H9 (cell line): ENCODE data around the gene MFN2. TPM values are rescaled to one million over a fixed set of nuclear protein-coding genes. Genes with fewer than 3 reads are reported as not detected.

Experiments used
- DNase-seq: peaks from one replicate; pipeline ENCODE4 v3.0.0-alpha.2; 2017
- H2AFZ ChIP-seq: one replicate; pipeline ENCODE4 v1.6.1; 2013; ENCODE audit warnings: mild to moderate bottlenecking, low read length, control low read depth, moderate library complexity
- H2AK5ac ChIP-seq: 2 replicates; pipeline ENCODE4 v1.6.1; 2013; ENCODE audit warnings: low read length, control low read depth, mixed read lengths; ENCODE audit not compliant: insufficient read length
- H2BK120ac ChIP-seq: one replicate; pipeline ENCODE4 v1.6.1; 2013; ENCODE audit warnings: low read depth, mild to moderate bottlenecking, low read length, control low read depth, inconsistent platforms; ENCODE audit not compliant: poor library complexity, severe bottlenecking
- H2BK12ac ChIP-seq: 2 replicates; pipeline ENCODE4 v1.6.1; 2013; ENCODE audit warnings: low read length, control low read depth, mixed read lengths, low read depth; ENCODE audit not compliant: insufficient read length
- H2BK15ac ChIP-seq: 2 replicates; pipeline ENCODE4 v1.6.1; 2013; ENCODE audit warnings: low read depth, low read length, control low read depth
- H2BK20ac ChIP-seq: one replicate; pipeline ENCODE4 v1.6.1; 2013; ENCODE audit warnings: low read depth, mild to moderate bottlenecking, low read length, control low read depth, inconsistent platforms; ENCODE audit not compliant: poor library complexity, severe bottlenecking
- H2BK5ac ChIP-seq: 2 replicates; pipeline ENCODE4 v1.6.1; 2013; ENCODE audit warnings: low read length, control low read depth, mixed read lengths; ENCODE audit not compliant: insufficient read length
- H3K14ac ChIP-seq: 2 replicates; pipeline ENCODE4 v1.6.1; 2013; ENCODE audit warnings: low read length, control low read depth; ENCODE audit not compliant: insufficient read depth
- H3K18ac ChIP-seq: 2 replicates; pipeline ENCODE4 v1.6.1; 2013; ENCODE audit warnings: low read depth, mild to moderate bottlenecking, mixed read lengths, low read length, control low read depth; ENCODE audit not compliant: insufficient read length
- H3K23ac ChIP-seq: 2 replicates; pipeline ENCODE4 v1.6.1; 2013; ENCODE audit warnings: low read length, control low read depth, mixed read lengths, low read depth; ENCODE audit not compliant: insufficient read length
- H3K23me2 ChIP-seq: 2 replicates; pipeline ENCODE4 v1.6.1; 2013; ENCODE audit warnings: low read depth, mild to moderate bottlenecking, mixed read lengths, low read length, control low read depth; ENCODE audit not compliant: insufficient read length, poor library complexity, severe bottlenecking
- H3K27ac ChIP-seq: 2 replicates; pipeline ENCODE4 v1.5.1; 2013; ENCODE audit warnings: low read length, control low read depth, mixed read lengths, low read depth; ENCODE audit not compliant: insufficient read length
- H3K27me3 ChIP-seq: 2 replicates; pipeline ENCODE4 v1.6.1; 2013; ENCODE audit warnings: low read length, control low read depth, inconsistent platforms; ENCODE audit not compliant: insufficient read depth
- H3K4ac ChIP-seq: 2 replicates; pipeline ENCODE4 v1.6.1; 2013; ENCODE audit warnings: low read depth, mild to moderate bottlenecking, control low read depth, inconsistent platforms, low read length, moderate library complexity
- H3K4me1 ChIP-seq: 2 replicates; pipeline ENCODE4 v1.6.1; 2013; ENCODE audit warnings: low read length, control low read depth, inconsistent platforms; ENCODE audit not compliant: insufficient read depth
- H3K4me2 ChIP-seq: 2 replicates; pipeline ENCODE4 v1.6.1; 2013; ENCODE audit warnings: low read length, control low read depth, mixed read lengths; ENCODE audit not compliant: insufficient read length, insufficient read depth
- H3K56ac ChIP-seq: 2 replicates; pipeline ENCODE4 v1.6.1; 2013; ENCODE audit warnings: low read depth, mild to moderate bottlenecking, mixed read lengths, low read length, control low read depth; ENCODE audit not compliant: insufficient read length
- H3K79me1 ChIP-seq: 2 replicates; pipeline ENCODE4 v1.6.1; 2013; ENCODE audit warnings: low read depth, mild to moderate bottlenecking, moderate library complexity, low read length, control low read depth, inconsistent platforms; ENCODE audit not compliant: insufficient read depth, poor library complexity, severe bottlenecking
- H3K79me2 ChIP-seq: 2 replicates; pipeline ENCODE4 v1.6.1; 2013; ENCODE audit warnings: low read length, control low read depth, inconsistent platforms; ENCODE audit not compliant: insufficient read depth
- H3K9ac ChIP-seq: 2 replicates; pipeline ENCODE4 v1.6.1; 2013; ENCODE audit warnings: low read length, control low read depth, mixed read lengths; ENCODE audit not compliant: insufficient read length; ENCODE audit errors: extremely low read depth
- H3K9me3 ChIP-seq: one replicate; pipeline ENCODE4 v1.6.1; 2013; ENCODE audit warnings: low read depth, low read length, inconsistent platforms; ENCODE audit not compliant: control insufficient read depth
- H3T11ph ChIP-seq: one replicate; pipeline ENCODE4 v1.6.1; 2013; ENCODE audit warnings: mild to moderate bottlenecking, low read length, control low read depth, inconsistent platforms
- H4K20me1 ChIP-seq: one replicate; pipeline ENCODE4 v1.6.1; 2013; ENCODE audit not compliant: control insufficient read depth, insufficient read length, insufficient read depth
- H4K5ac ChIP-seq: 2 replicates; pipeline ENCODE4 v1.6.1; 2013; ENCODE audit warnings: low read depth, mild to moderate bottlenecking, mixed read lengths, low read length, control low read depth; ENCODE audit not compliant: insufficient read length
- H4K8ac ChIP-seq: replicated peaks from 2 replicates; pipeline ENCODE4 v1.6.1; 2013; ENCODE audit warnings: low read length, control low read depth, mixed read lengths, low read depth; ENCODE audit not compliant: insufficient read length
- H4K91ac ChIP-seq: 2 replicates; pipeline ENCODE4 v1.6.1; 2013; ENCODE audit warnings: low read depth, mild to moderate bottlenecking, moderate library complexity, mixed read lengths, low read length, control low read depth; ENCODE audit not compliant: insufficient read length
- H3K27ac Mint-ChIP-seq, 3 experiments: 2 replicates in 2 of 3; 3 replicates in 1 of 3; pipeline ENCODE4 v1.8.0; 2020 to 2021; ENCODE audit warnings: mixed read lengths in 3 of 3, mild to moderate bottlenecking in 1 of 3, moderate library complexity in 1 of 3
- H3K27me3 Mint-ChIP-seq: 2 replicates; pipeline ENCODE4 v1.8.0; 2021; ENCODE audit warnings: low read depth, mild to moderate bottlenecking, moderate library complexity, mixed read lengths
- H3K36me3 Mint-ChIP-seq, 3 experiments: 2 replicates in 2 of 3; 3 replicates in 1 of 3; pipeline ENCODE4 v1.8.0; 2020 to 2021; ENCODE audit warnings: low read depth in 3 of 3, mixed read lengths in 3 of 3; ENCODE audit not compliant: insufficient read depth in 1 of 3
- H3K4me1 Mint-ChIP-seq, 2 experiments: 2 replicates each; pipeline ENCODE4 v1.8.0; 2020; ENCODE audit warnings: mixed read lengths in 2 of 2
- H3K4me3 Mint-ChIP-seq, 2 experiments: 2 replicates in 1 of 2; 3 replicates in 1 of 2; pipeline ENCODE4 v1.8.0; 2020 to 2021; ENCODE audit warnings: mild to moderate bottlenecking in 2 of 2, mixed read lengths in 2 of 2, moderate library complexity in 1 of 2
- H3K9me3 Mint-ChIP-seq, 2 experiments: 2 replicates in 1 of 2; 3 replicates in 1 of 2; pipeline ENCODE4 v1.8.0; 2020; ENCODE audit warnings: mild to moderate bottlenecking in 2 of 2, mixed read lengths in 2 of 2, moderate library complexity in 1 of 2
- CTCF ChIP-seq: fragments of 200-600 bp; sonication (generic); conservative IDR thresholded peaks from 3 replicates; pipeline ENCODE4 v1.8.0; 2021; ENCODE audit warnings: antibody characterized with exemption, mild to moderate bottlenecking
- WGBS: extraction: QIAGEN DNeasy Blood & Tissue Kit; methylation state at CpG from one replicate; pipeline ENCODE4 v1.1.7; 2013; ENCODE audit warnings: missing lambda C conversion rate, low lambda C conversion rate, mixed read lengths; ENCODE audit not compliant: insufficient read length; ENCODE audit errors: extremely low coverage; 5-methylcytosine and 5-hydroxymethylcytosine counted together
- total RNA-seq: library from RNA; stranded (reverse); gene quantifications from 2 replicates; pipeline ENCODE4 v1.2.1, GENCODE V29; 2021

Gene MFN2
- total RNA-seq, 1 experiment from 2014 or later, result 61.4 TPM

GRCh38 chr1:12056331-12056841 is 76.1 kb downstream of the MFN2 start:
- Histone ChIP-seq H3K79me2 (no peaks in the 10 kb centered on the region), H3K14ac (no peak overlapping the region), H3K27me3 (no peaks in the 10 kb centered on the region), H3K27ac (no peak overlapping the region), H3K4me2 (no peak overlapping the region), H2AK5ac (no peak overlapping the region), H3K56ac (no peak overlapping the region), H4K5ac (no peak overlapping the region), H2BK20ac (no peak overlapping the region), H3K23ac (no peak overlapping the region), H4K8ac (no peak overlapping the region), H3K79me1 (no peaks in the 10 kb centered on the region), H3K4ac (no peak overlapping the region), H3K4me1 (no peaks in the 10 kb centered on the region), H2AFZ (no peak overlapping the region), H2BK120ac (no peak overlapping the region), H3K9ac (no peak overlapping the region), H2BK15ac (no peak overlapping the region), H2BK5ac (no peak overlapping the region), H3K23me2 (no peaks in the 10 kb centered on the region), H3K9me3 (no peaks in the 10 kb centered on the region), H3K18ac (no peak overlapping the region), H4K20me1 (peaks cover 2% of the 10 kb centered on the region), H3T11ph (no peak overlapping the region), H2BK12ac (no peak overlapping the region), H4K91ac (no peak overlapping the region)
- DNase-seq, result no peak
- Mint-ChIP-seq H3K4me3 (no peak overlapping the region), H3K27me3 (peaks cover 24% of the 10 kb centered on the region), H3K36me3 (peaks cover 0 to 2% (median 0%) of the 10 kb centered on the region in 3 experiments; a peak in 1 of 7 replicates), H3K27ac (no peak overlapping the region; a peak in 1 of 7 replicates), H3K4me1 (peaks cover 9 to 17% of the 10 kb centered on the region in 2 experiments), H3K9me3 (peaks cover 0 to 3% of the 10 kb centered on the region in 2 experiments; a peak in 3 of 5 replicates)
- no peak for TF ChIP-seq CTCF
- WGBS, result no CpG with 5 or more reads among the region's 16 CpGs
